Measurements from ENCODE around the gene MT1G. TPM values are rescaled to one million over a fixed set of nuclear protein-coding genes. Genes with fewer than 3 reads are reported as not detected.

The MT1G gene
- total RNA-seq, 4 donors from 2014 or later, result 21.0 to 1,835 (median 81.0) TPM

- 92 to 94% methylated on average over 2 of the region's 2 CpGs for WGBS, 2 donors (ENCODE audit: low coverage in 1 of 2)
Measured at GRCh38 chr16:56713794-56714193, 45.9 kb upstream of the MT1G start.

GRCh38 chr16:56711862-56712261 is 44.0 kb upstream of the MT1G start:
- DNase-seq, result no peak
- Histone ChIP-seq H3K27ac (no peak overlapping the region), H3K9me3 (no peaks in the 10 kb centered on the region), H3K27me3 (no peaks in the 10 kb centered on the region), H3K4me1 (no peaks in the 10 kb centered on the region), H3K36me3 (no peaks in the 10 kb centered on the region), H3K4me3 (no peak overlapping the region)
- intact Hi-C loops (cut with DNase I; ENCODE audit: low total_unique reads) (no loop called here), in situ Hi-C loops (cut with MboI; ENCODE audit: low pct_ligation_motif_present in 1 of 4, low pct_unique_long_range_greater_than_20kb in 1 of 4, low sequenced_read_pairs in 3 of 4) (no loop called here)
- TF ChIP-seq EP300 (IDR thresholded peaks at IDR 0.05; ENCODE audit: low read depth), result no peak
- no peak for TF ChIP-seq CTCF (IDR thresholded peaks at IDR 0.05)
- TF ChIP-seq POLR2A (IDR thresholded peaks at IDR 0.05), result no peak
- no peak for TF ChIP-seq POLR2AphosphoS5 (IDR thresholded peaks at IDR 0.05)
- 91 to 95% methylated on average over 2 of the region's 2 CpGs for WGBS, 2 donors (ENCODE audit: low coverage in 1 of 2)

More at GRCh38 chr16:56713794-56714193, 45.9 kb upstream of the MT1G start:
- intact Hi-C loops (cut with DNase I; ENCODE audit: low total_unique reads) (no loop called here), in situ Hi-C loops (cut with MboI; ENCODE audit: low pct_ligation_motif_present in 1 of 4, low pct_unique_long_range_greater_than_20kb in 1 of 4, low sequenced_read_pairs in 3 of 4) (no loop called here)
- H3K36me3 ChIP-seq, result no peaks in the 10 kb centered on the region
- H3K4me1 ChIP-seq, result no peaks in the 10 kb centered on the region
- TF ChIP-seq POLR2A (IDR thresholded peaks at IDR 0.05) (no peak), EP300 (IDR thresholded peaks at IDR 0.05; ENCODE audit: low read depth) (no peak), CTCF (IDR thresholded peaks at IDR 0.05) (no peak), POLR2AphosphoS5 (IDR thresholded peaks at IDR 0.05) (no peak)
- H3K9me3 ChIP-seq, result no peaks in the 10 kb centered on the region
- no peaks in the 10 kb centered on the region for H3K27me3 ChIP-seq
- no peak for DNase-seq
- H3K27ac ChIP-seq, result no peak overlapping the region
- H3K4me3 ChIP-seq, result no peak overlapping the region

- Histone ChIP-seq H3K27me3 (no peaks in the 10 kb centered on the region), H3K4me1 (no peaks in the 10 kb centered on the region), H3K4me3 (no peak overlapping the region), H3K27ac (no peak overlapping the region), H3K36me3 (no peaks in the 10 kb centered on the region), H3K9me3 (no peaks in the 10 kb centered on the region)
- TF ChIP-seq EP300 (IDR thresholded peaks at IDR 0.05; ENCODE audit: low read depth) (no peak), CTCF (IDR thresholded peaks at IDR 0.05) (no peak), POLR2A (IDR thresholded peaks at IDR 0.05) (no peak), POLR2AphosphoS5 (IDR thresholded peaks at IDR 0.05) (no peak)
- WGBS, 2 donors (ENCODE audit: low coverage in 1 of 2), result 65 to 90% methylated on average over 2 to 3 of the region's 3 CpGs
- intact Hi-C loops (cut with DNase I; ENCODE audit: low total_unique reads) (no loop called here), in situ Hi-C loops (cut with MboI; ENCODE audit: low pct_ligation_motif_present in 1 of 4, low pct_unique_long_range_greater_than_20kb in 1 of 4, low sequenced_read_pairs in 3 of 4) (no loop called here)
- DNase-seq, result no peak
Measured at GRCh38 chr16:56710181-56710737, 42.4 kb upstream of the MT1G start.

GRCh38 chr16:56709443-56710040 is 41.7 kb upstream of the MT1G start:
- 70 to 90% methylated on average over 3 to 4 of the region's 4 CpGs for WGBS, 2 donors (ENCODE audit: low coverage in 1 of 2)
- in situ Hi-C loops (cut with MboI; ENCODE audit: low pct_ligation_motif_present in 1 of 4, low pct_unique_long_range_greater_than_20kb in 1 of 4, low sequenced_read_pairs in 3 of 4), result loop anchor here in 3 of 4 donors (5.0 to 10.0 kb wide), 4 partner anchors 125 to 197 kb away; partner anchors contain the start of gene MT3 (in 1 of the 3)

More at GRCh38 chr16:56709443-56710040, 41.7 kb upstream of the MT1G start:
- Histone ChIP-seq H3K27ac (no peak overlapping the region), H3K27me3 (no peaks in the 10 kb centered on the region), H3K9me3 (no peaks in the 10 kb centered on the region), H3K36me3 (no peaks in the 10 kb centered on the region), H3K4me3 (no peak overlapping the region), H3K4me1 (no peaks in the 10 kb centered on the region)
- TF ChIP-seq POLR2A (IDR thresholded peaks at IDR 0.05), result no peak
- no peak for TF ChIP-seq CTCF (IDR thresholded peaks at IDR 0.05)
- intact Hi-C loops (cut with DNase I; ENCODE audit: low total_unique reads), result no loop called here
- no peak for DNase-seq
